GM18951 (cell line): ENCODE data around the gene CCL13.

Source experiments
- POLR2A ChIP-seq: IDR thresholded peaks from 4 replicates; pipeline ENCODE4 v1.6.1; 2011; ENCODE audit warnings: mild to moderate bottlenecking; ENCODE audit not compliant: insufficient read length, insufficient read depth; ENCODE audit errors: extremely low read depth
- in situ Hi-C: fragments of 300-500 bp; cut with MboI; formaldehyde crosslinking; loops from one replicate; pipeline ENCODE4 v1.12.0; 2022; ENCODE audit warnings: low sequenced_read_pairs, mixed read lengths, inconsistent platforms; ENCODE audit not compliant: unreplicated experiment

The CCL13 gene

DNA sequence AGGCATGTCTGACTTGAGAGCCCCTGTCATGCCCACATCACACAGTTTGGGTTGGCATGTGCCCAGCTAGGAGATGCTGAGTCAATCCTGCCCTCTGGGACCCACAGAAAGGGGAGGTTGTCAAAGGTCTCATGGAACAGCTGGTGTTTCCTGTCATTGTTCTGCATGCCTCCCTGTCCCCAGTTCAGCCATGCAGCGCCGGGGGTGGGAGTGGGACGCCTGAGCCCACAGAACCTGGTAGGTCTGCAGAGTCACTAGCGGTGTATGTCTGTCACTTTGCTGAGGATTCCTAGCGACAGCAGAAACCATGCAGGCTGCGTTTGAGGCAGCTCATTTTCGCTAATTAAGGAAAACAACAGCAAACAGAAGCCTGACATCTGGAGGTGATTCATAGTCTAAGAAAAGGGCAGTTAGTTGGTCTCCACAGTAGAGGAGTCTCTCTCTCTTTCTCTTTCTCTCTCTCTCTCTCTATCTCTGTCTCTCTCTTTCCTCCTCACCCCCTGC, 26.4 kb downstream of the CCL13 start:
- TF ChIP-seq POLR2A = no peak

DNA sequence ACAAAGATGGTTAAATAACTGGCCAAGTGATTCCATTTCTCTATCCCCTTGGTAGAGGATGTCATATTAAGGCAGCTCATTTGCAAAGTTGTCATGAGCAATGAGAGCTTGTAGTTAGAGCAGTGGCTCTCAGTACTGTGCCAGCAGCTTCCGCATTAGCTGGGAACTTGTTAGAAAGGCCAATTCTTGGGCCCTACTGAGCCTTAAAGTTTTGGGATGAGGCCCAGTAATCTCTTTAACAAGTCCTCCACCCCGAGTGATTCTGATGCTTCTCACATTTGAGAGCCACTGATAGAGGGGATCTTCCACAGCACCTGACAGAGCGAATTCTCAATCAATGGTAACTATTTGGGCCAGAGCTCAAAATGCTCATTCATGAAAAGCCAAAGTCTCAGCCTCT, 26.9 kb downstream of the CCL13 start:
- no peak for TF ChIP-seq POLR2A
- in situ Hi-C loops = no loop called here

More for the DNA sequence above, 26.4 kb downstream of the CCL13 start:
- in situ Hi-C loops = no loop called here

DNA sequence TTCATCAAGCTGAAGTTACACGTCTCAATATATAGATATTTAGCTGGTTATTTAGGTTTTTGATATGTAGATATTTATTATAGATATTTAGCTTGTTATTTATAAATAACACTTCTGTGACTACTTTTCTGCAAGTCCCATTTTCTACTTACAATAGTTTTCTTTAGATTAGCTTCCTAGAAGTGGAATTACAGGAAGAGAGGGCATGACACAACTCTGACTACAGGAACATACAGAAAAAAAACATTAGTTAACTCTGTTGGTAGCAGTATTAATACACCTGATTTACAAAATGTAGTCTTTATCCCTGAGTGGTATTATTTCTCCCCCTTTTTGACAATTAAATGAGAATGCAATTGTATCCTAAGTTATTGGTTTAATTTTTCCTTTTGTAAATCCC, 28.0 kb downstream of the CCL13 start:
- TF ChIP-seq POLR2A = no peak
- in situ Hi-C loops = no loop called here

DNA sequence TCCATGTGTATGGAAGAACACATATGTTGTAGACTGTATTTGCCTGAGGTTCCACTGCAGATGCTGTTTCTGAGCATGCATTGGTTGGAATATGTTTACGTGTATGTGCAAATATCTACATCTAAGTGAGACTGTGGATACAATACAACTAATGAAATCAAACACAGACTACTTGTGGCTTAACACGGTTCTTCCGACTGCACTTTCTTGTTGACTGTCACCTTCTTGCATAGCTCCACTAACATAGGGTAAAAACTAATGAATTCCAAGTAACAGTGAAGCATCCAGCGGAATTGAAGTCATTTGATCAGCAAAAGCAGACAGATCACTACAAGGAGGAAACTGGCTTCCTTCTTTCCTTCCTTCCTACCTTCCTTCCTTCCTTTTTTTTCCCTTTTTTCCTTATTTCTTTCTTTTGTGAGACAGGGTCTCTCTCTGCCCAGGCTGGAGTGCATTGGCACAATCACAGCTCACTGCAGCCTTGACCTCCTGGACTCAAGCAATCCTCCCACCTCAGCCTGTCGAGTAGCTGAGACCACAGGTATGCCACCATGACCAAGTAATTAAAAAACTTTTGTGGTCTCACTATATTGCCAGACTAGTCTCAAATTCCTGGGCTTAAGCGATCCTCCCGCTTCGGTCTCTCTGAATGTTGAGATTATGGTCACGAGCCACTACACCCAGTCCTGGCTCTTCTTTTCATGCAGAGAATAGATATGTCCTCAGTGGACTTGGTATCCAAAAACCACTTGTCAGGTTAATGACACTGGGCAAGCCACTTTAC, 28.7 kb downstream of the CCL13 start:
- in situ Hi-C loops = no loop called here
- TF ChIP-seq POLR2A = no peak

- in situ Hi-C loops = no loop called here
Observed at GRCh38 chr17:34386343-34386696, 30.0 kb downstream of the CCL13 start.

GRCh38 chr17:34386697-34387550, 30.6 kb downstream of the CCL13 start:
- in situ Hi-C loops = no loop called here
- TF ChIP-seq POLR2A = no peak

More at GRCh38 chr17:34386343-34386696, 30.0 kb downstream of the CCL13 start:
- TF ChIP-seq POLR2A = no peak

GRCh38 chr17:34387566-34387965, 31.3 kb downstream of the CCL13 start:
- in situ Hi-C loops = no loop called here

GRCh38 chr17:34389126-34389750, 33.0 kb downstream of the CCL13 start:
- TF ChIP-seq POLR2A = no peak
- in situ Hi-C loops = no loop called here

More at GRCh38 chr17:34387566-34387965, 31.3 kb downstream of the CCL13 start:
- no peak for TF ChIP-seq POLR2A

DNA sequence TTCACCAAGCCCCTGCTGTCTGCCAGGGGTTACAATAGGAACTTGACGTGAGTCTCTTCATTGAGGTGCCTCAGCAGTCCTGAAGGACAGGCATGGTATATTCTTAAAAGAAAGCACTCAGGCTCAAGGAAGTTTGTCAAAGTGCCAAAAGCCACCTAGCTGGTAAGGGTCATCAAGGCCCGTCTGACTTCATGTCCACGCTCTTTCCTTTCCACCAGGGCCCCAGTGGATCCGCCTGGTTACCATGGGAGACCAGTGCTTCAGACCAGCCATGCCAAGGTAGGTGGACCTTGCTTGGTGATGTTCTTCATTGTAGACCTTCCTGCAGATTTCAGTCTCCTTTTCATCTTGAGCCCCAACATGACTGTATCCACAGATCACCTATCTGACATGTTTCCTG, 34.4 kb downstream of the CCL13 start:
- in situ Hi-C loops = no loop called here
- no peak for TF ChIP-seq POLR2A

DNA sequence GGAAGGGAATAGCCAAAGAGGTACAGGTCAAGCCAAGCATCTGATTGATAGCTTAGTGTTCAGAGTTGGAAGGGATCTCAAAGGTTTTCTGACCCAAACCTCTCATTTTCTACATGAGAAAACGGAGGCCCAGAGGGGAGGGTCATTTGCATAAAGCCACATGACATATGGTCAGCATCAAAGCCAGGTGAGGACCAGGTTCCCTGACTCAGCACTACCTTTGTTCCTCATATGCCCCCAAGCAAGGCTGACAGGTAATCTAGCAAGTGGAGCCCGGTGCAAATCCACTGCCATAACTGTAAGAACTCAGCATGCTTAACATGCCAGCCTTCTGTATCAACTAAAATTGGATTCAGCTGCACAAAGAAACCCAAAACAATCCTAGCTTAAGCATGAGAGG, 35.0 kb downstream of the CCL13 start:
- in situ Hi-C loops = no loop called here
- no peak for TF ChIP-seq POLR2A

DNA sequence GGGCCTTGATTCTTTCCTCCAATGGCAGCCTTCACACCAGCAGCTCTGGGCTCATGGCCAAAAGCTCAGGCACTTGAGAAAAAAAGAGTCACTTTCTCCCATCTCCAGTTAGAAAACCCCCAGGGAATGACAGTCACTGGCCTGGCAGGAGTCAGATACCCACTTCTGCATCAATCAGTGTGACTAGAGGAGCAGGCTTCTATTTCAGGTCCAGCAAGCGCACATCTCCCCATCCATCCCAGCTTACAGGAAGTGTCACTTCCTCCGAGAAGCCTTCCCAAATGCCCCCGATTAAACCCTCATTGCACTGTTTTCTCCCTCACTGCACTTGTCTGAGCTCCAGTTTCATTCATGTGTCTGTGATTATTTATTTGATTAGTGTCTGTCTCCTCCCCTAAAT, 37.1 kb downstream of the CCL13 start:
- in situ Hi-C loops = no loop called here
- TF ChIP-seq POLR2A = no peak

- in situ Hi-C loops = no loop called here
Observed at GRCh38 chr17:34397265-34397664, 41.0 kb downstream of the CCL13 start.

GRCh38 chr17:34398990-34399389, 42.7 kb downstream of the CCL13 start:
- TF ChIP-seq POLR2A = no peak
- in situ Hi-C loops = no loop called here

More at GRCh38 chr17:34397265-34397664, 41.0 kb downstream of the CCL13 start:
- TF ChIP-seq POLR2A = no peak
